Effector CD4-positive, alpha-beta T cell (primary cell): ENCODE results near the gene ZCCHC3.
"Not testable (repeated sequence)": the region's sequence is repeated elsewhere in the genome, so short reads cannot be mapped to it uniquely, and the experiment has no call there.

Experiments used
- DNase-seq: peaks from one replicate; pipeline ENCODE4 v3.0.0-alpha.2; 2020

Gene ZCCHC3

GRCh38 chr20:313948-314347 is 16.6 kb downstream of the ZCCHC3 start:
- DNase-seq: no peak

- DNase-seq: no peak
Observed at GRCh38 chr20:316316-317068, 19.1 kb downstream of the ZCCHC3 start.

- peak; percentile 82 for DNase-seq
Observed at GRCh38 chr20:324177-325044, 27.0 kb downstream of the ZCCHC3 start.

- DNase-seq: peak; percentile 97
Observed at GRCh38 chr20:325045-325888, 27.9 kb downstream of the ZCCHC3 start, which contains the start of gene SOX12. SOX12 (plus strand) TSS chr20:325552; CDS start chr20:325925, 373 bp downstream.

- peak; percentile 34 for DNase-seq
Observed at GRCh38 chr20:325889-326644, 28.7 kb downstream of the ZCCHC3 start.

- no peak for DNase-seq
Observed at GRCh38 chr20:326645-327185, 29.3 kb downstream of the ZCCHC3 start.

GRCh38 chr20:327186-328026 is 30.0 kb downstream of the ZCCHC3 start:
- peak; percentile 61 for DNase-seq

GRCh38 chr20:328027-328974 is 30.9 kb downstream of the ZCCHC3 start:
- no peak for DNase-seq

- DNase-seq: no peak
Observed at GRCh38 chr20:328975-329695, 31.8 kb downstream of the ZCCHC3 start.

- DNase-seq: no peak
Observed at GRCh38 chr20:329851-330232, 32.5 kb downstream of the ZCCHC3 start.

GRCh38 chr20:330233-331149 is 33.1 kb downstream of the ZCCHC3 start:
- peak; percentile 49 for DNase-seq

GRCh38 chr20:334578-334977 is 37.2 kb downstream of the ZCCHC3 start:
- no peak for DNase-seq

GRCh38 chr20:336040-336439 is 38.7 kb downstream of the ZCCHC3 start:
- not testable (repeated sequence) for DNase-seq

GRCh38 chr20:341682-342081 is 44.3 kb downstream of the ZCCHC3 start:
- DNase-seq: no peak

GRCh38 chr20:343107-343506 is 45.7 kb downstream of the ZCCHC3 start:
- no peak for DNase-seq

- no peak for DNase-seq
Observed at GRCh38 chr20:346033-346639, 48.8 kb downstream of the ZCCHC3 start.

- no peak for DNase-seq
Observed at GRCh38 chr20:346640-347316, 49.4 kb downstream of the ZCCHC3 start, which contains the start of gene NRSN2. NRSN2 (plus strand) TSS chr20:347111; CDS start chr20:349644, 2,533 bp downstream.
